ENCODE results near the gene SLC2A11.

DNA sequence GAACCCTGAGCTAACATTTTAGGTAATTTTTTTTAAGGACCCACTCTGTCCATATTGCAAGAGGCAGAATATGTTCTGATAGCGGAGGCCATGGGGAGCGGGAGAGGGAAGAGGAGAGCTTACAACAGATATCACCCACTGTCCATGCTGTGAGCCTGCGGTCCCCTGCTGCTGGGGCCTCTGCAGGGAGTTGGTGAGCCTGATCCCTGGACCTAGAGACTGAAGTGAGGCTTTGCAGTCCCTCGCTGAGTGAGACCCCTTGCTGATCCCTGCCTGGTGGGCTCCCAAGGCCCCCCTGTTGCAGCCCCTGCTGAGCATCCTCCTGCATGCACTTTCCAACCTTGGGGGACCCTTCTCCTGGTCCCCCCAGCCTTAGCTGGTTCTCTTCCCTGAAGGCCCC lies 49.0 kb downstream of the SLC2A11 start:
- TF ChIP-seq, protein P1, sequence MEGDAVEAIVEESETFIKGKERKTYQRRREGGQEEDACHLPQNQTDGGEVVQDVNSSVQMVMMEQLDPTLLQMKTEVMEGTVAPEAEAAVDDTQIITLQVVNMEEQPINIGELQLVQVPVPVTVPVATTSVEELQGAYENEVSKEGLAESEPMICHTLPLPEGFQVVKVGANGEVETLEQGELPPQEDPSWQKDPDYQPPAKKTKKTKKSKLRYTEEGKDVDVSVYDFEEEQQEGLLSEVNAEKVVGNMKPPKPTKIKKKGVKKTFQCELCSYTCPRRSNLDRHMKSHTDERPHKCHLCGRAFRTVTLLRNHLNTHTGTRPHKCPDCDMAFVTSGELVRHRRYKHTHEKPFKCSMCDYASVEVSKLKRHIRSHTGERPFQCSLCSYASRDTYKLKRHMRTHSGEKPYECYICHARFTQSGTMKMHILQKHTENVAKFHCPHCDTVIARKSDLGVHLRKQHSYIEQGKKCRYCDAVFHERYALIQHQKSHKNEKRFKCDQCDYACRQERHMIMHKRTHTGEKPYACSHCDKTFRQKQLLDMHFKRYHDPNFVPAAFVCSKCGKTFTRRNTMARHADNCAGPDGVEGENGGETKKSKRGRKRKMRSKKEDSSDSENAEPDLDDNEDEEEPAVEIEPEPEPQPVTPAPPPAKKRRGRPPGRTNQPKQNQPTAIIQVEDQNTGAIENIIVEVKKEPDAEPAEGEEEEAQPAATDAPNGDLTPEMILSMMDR (conservative IDR thresholded peaks at IDR 0.05), result no peak
- no peak for TF ChIP-seq EZH2 (IDR thresholded peaks at IDR 0.05; ENCODE audit: low read depth)
